Measurements from ENCODE around the gene ADAM12. TPM values are rescaled to one million over a fixed set of nuclear protein-coding genes. Genes with fewer than 3 reads are reported as not detected.

ADAM12 gene
- total and polyA plus RNA-seq, 10 of the 15 experiments (the other 5 are each of a cell fraction or from before 2014, with no cell fraction given): under 0.01 to 0.62 (median 0.04) TPM; not detected in 5

GRCh38 chr10:126264102-126265018 is 123.9 kb downstream of the ADAM12 start:
- FAIRE-seq (no peak), DNase-seq (ENCODE audit: low read depth, low spot score) (no peak), ATAC-seq (no peak)
- ChIA-PET CTCF (no interaction called here), SMC1A (ENCODE audit: uncharacterized antibody, unreplicated experiment) (no interaction called here), RAD21 (ENCODE audit: unreplicated experiment) (no interaction called here), POLR2A (no interaction called here)
- H3K27ac ChIP-seq (ENCODE audit: control insufficient read depth, insufficient read depth): no peak overlapping the region
- no peaks in the 10 kb centered on the region for H3K9me3 ChIP-seq (replicated peaks; ENCODE audit: control insufficient read depth, insufficient read depth, low read length)
- H3K4me1 ChIP-seq (ENCODE audit: control insufficient read depth, insufficient read depth, low read length): no peaks in the 10 kb centered on the region
- 16% methylated on average over 14 of the region's 14 CpGs for WGBS (ENCODE audit: insufficient coverage, insufficient replicate concordance, low lambda C conversion rate, missing lambda C conversion rate)
- no peak overlapping the region for H3K4me2 ChIP-seq (ENCODE audit: control insufficient read depth, insufficient read depth)
- no peaks in the 10 kb centered on the region for H3K36me3 ChIP-seq (ENCODE audit: control insufficient read depth in 2 of 2, insufficient read depth in 2 of 2, low read length in 1 of 2)
- no peak overlapping the region for H2AFZ ChIP-seq (ENCODE audit: control insufficient read depth, low read depth, low read length)
- no peaks in the 10 kb centered on the region for H4K20me1 ChIP-seq (ENCODE audit: control insufficient read depth, insufficient read depth)
- no peak overlapping the region for H3K4me3 ChIP-seq
- no peak overlapping the region for H3K9ac ChIP-seq (ENCODE audit: control insufficient read depth, insufficient read depth, low read length)
- no peaks in the 10 kb centered on the region for H3K79me2 ChIP-seq (ENCODE audit: control insufficient read depth, insufficient read depth, low read length)
- intact Hi-C loops (cut with micrococcal nuclease; ENCODE audit: unreplicated experiment) (no loop called here), in situ Hi-C loops (cut with MboI) (no loop called here)
- BruUV-seq (replicated peaks): no TSS peak
- H3K27me3 ChIP-seq (replicated peaks in 1 of 2; ENCODE audit: control insufficient read depth in 2 of 2, insufficient read depth in 2 of 2, low read length in 1 of 2): no peaks in the 10 kb centered on the region
- no peak for TF ChIP-seq SUZ12 (IDR thresholded peaks at IDR 0.05; ENCODE audit: unreplicated experiment)
- TF ChIP-seq TCF3 (IDR thresholded peaks at IDR 0.05; ENCODE audit: borderline replicate concordance, insufficient read depth, low read depth, low read length): no peak
- no peak for TF ChIP-seq IRF5 (IDR thresholded peaks at IDR 0.05; ENCODE audit: borderline replicate concordance)
- TF ChIP-seq, protein P1, sequence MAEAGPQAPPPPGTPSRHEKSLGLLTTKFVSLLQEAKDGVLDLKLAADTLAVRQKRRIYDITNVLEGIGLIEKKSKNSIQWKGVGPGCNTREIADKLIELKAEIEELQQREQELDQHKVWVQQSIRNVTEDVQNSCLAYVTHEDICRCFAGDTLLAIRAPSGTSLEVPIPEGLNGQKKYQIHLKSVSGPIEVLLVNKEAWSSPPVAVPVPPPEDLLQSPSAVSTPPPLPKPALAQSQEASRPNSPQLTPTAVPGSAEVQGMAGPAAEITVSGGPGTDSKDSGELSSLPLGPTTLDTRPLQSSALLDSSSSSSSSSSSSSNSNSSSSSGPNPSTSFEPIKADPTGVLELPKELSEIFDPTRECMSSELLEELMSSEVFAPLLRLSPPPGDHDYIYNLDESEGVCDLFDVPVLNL (IDR thresholded peaks at IDR 0.05; ENCODE audit: low read depth, low read length): no peak
- TF ChIP-seq SP1 (IDR thresholded peaks at IDR 0.05; ENCODE audit: low read depth, low read length): no peak
- no peak for TF ChIP-seq NRF1 (conservative IDR thresholded peaks at IDR 0.05; ENCODE audit: low read depth, low read length)
- TF ChIP-seq MXI1 (IDR thresholded peaks at IDR 0.05; ENCODE audit: low read depth, low read length): no peak
- no peak for TF ChIP-seq TARDBP (IDR thresholded peaks at IDR 0.05; ENCODE audit: borderline replicate concordance)
- TF ChIP-seq CREB1 (IDR thresholded peaks at IDR 0.05; ENCODE audit: low read depth): no peak
- no peak for TF ChIP-seq ZBTB11 (CRISPR knock-in tag; IDR thresholded peaks at IDR 0.05)
- TF ChIP-seq NFYA (IDR thresholded peaks at IDR 0.05; ENCODE audit: borderline replicate concordance, low read depth, low read length): no peak
- TF ChIP-seq, protein P2, sequence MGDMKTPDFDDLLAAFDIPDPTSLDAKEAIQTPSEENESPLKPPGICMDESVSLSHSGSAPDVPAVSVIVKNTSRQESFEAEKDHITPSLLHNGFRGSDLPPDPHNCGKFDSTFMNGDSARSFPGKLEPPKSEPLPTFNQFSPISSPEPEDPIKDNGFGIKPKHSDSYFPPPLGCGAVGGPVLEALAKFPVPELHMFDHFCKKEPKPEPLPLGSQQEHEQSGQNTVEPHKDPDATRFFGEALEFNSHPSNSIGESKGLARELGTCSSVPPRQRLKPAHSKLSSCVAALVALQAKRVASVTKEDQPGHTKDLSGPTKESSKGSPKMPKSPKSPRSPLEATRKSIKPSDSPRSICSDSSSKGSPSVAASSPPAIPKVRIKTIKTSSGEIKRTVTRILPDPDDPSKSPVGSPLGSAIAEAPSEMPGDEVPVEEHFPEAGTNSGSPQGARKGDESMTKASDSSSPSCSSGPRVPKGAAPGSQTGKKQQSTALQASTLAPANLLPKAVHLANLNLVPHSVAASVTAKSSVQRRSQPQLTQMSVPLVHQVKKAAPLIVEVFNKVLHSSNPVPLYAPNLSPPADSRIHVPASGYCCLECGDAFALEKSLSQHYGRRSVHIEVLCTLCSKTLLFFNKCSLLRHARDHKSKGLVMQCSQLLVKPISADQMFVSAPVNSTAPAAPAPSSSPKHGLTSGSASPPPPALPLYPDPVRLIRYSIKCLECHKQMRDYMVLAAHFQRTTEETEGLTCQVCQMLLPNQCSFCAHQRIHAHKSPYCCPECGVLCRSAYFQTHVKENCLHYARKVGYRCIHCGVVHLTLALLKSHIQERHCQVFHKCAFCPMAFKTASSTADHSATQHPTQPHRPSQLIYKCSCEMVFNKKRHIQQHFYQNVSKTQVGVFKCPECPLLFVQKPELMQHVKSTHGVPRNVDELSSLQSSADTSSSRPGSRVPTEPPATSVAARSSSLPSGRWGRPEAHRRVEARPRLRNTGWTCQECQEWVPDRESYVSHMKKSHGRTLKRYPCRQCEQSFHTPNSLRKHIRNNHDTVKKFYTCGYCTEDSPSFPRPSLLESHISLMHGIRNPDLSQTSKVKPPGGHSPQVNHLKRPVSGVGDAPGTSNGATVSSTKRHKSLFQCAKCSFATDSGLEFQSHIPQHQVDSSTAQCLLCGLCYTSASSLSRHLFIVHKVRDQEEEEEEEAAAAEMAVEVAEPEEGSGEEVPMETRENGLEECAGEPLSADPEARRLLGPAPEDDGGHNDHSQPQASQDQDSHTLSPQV (IDR thresholded peaks at IDR 0.05): no peak
- no peak for TF ChIP-seq HDGF (IDR thresholded peaks at IDR 0.05)

All from GM12878 (cell line).